Measurements from ENCODE around the gene PDK2. TPM values are rescaled to one million over a fixed set of nuclear protein-coding genes. Genes with fewer than 3 reads are reported as not detected.
A peak's percentile ranks its signal among the peaks of the same experiment; 100 is the strongest.

The PDK2 gene
- total and polyA plus RNA-seq, 7 donors: 50.3 to 213 (median 99.4) TPM

DNA sequence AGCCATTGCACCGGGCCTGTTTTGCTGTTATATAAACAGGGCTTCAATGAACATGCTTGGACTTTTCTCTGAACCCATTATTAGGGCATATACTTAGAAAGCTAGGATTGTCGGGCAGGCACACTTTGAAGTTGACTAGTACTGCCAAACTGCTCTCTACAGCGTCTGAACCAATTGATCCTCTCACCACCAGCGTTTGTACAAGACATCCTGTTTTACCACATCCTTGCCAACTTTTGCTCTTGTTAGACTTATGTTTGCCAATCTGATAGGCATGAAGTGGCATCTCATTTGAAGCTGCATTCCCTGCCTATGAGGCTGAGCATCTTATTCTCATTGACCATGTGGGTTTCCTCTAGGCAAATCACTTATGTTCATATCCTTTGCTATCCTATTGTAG, 62.7 kb downstream of the PDK2 start:
- Histone ChIP-seq H3K27ac (peak overlapping the region; percentile 13), H3K36me3 (ENCODE audit: insufficient read depth in 1 of 2, low read depth in 1 of 2) (no peaks in the 10 kb centered on the region), H3K27me3 (ENCODE audit: insufficient read depth in 3 of 3, low read length in 2 of 3) (no peaks in the 10 kb centered on the region), H3K4me3 (no peak overlapping the region), H3K9me3 (no peaks in the 10 kb centered on the region), H3K4me1 (peaks cover 42% of the 10 kb centered on the region)
- no peak for DNase-seq
- intact Hi-C loops (cut with DNase I): no loop called here
- no peak for ATAC-seq
- whole genome bisulfite sequencing, 3 donors: 30 to 59% (median 35%) methylated on average over 4 of the region's 4 CpGs
- TF ChIP-seq, protein P1, sequence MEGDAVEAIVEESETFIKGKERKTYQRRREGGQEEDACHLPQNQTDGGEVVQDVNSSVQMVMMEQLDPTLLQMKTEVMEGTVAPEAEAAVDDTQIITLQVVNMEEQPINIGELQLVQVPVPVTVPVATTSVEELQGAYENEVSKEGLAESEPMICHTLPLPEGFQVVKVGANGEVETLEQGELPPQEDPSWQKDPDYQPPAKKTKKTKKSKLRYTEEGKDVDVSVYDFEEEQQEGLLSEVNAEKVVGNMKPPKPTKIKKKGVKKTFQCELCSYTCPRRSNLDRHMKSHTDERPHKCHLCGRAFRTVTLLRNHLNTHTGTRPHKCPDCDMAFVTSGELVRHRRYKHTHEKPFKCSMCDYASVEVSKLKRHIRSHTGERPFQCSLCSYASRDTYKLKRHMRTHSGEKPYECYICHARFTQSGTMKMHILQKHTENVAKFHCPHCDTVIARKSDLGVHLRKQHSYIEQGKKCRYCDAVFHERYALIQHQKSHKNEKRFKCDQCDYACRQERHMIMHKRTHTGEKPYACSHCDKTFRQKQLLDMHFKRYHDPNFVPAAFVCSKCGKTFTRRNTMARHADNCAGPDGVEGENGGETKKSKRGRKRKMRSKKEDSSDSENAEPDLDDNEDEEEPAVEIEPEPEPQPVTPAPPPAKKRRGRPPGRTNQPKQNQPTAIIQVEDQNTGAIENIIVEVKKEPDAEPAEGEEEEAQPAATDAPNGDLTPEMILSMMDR (IDR thresholded peaks at IDR 0.05): no peak

DNA sequence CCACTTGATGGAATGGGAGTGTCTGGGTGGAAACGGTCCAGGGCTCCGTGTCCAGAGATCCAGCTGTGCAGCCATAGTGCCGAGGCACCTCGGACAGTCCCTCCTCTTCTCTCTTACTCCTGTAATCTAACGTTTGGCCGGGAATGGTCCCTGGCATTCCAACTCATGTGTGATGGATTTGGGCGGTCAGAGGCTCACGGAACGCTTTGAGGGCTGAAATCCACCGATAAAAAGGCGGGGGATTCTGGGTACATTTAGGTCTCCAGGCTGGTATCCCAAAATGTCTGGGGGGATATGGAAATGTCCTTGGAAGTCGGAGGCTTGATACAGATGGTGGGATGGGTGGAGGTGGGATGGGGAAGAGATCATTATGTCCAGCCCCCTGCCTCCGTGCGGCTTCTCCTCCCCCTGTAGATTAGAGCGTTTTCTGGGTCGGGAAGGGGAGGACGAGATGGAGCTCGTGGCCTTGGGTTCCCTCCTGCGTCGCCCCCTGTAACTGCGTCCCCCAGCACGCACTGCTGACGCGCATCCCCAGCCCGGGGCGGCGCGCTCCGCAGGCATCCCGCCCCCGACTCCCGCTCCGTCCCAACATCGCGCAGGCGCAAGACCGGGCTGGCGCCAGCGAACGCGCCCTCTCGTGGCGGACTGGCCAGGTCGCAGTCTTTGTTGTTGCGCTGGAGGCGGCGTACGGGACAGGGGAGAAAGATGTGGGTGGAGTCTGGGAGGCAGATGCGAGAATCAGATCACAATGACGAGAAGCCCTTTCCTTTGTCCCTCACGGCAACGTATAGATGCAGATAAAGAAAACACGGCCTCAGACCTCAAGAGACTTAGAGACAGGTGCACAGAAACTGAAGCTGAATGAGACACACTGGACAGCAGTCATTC, 66.1 kb downstream of the PDK2 start:
- TF ChIP-seq, protein P1 (IDR thresholded peaks at IDR 0.05): peak; percentile 91
- H3K9me3 ChIP-seq: no peaks in the 10 kb centered on the region
- H3K27ac ChIP-seq: peak overlapping the region; percentile 66
- ATAC-seq (peak; percentile 75 to 82 (median 78)), DNase-seq (peak; percentile 94 to 95)
- H3K4me3 ChIP-seq: peak overlapping the region; percentile 76
- no peaks in the 10 kb centered on the region for H3K36me3 ChIP-seq (ENCODE audit: insufficient read depth in 1 of 2, low read depth in 1 of 2)
- no peaks in the 10 kb centered on the region for H3K27me3 ChIP-seq (ENCODE audit: insufficient read depth in 3 of 3, low read length in 2 of 3)
- peaks cover 33% of the 10 kb centered on the region for H3K4me1 ChIP-seq
- WGBS, 3 donors: 1 to 2% (median 1%) methylated on average over 50 to 53 of the region's 53 CpGs
- intact Hi-C loops (cut with DNase I): loop anchor here in 1 of 2 donors (1.0 to 2.0 kb wide), 3 partner anchors 9 to 44 kb away; no protein-coding TSS in a partner anchor

Other genes with a start within 250 kb of the PDK2 start
- not detected for gene TAC4, start 247.3 kb upstream of the PDK2 start, total RNA-seq
- not detected for gene TAC4, start 247.3 kb upstream of the PDK2 start, polyA plus RNA-seq
- not detected for gene DLX4, start 126.2 kb upstream of the PDK2 start, total RNA-seq
- not detected for gene DLX4, start 126.2 kb upstream of the PDK2 start, polyA plus RNA-seq
- gene DLX3, start 100.1 kb upstream of the PDK2 start, total RNA-seq: not detected
- gene DLX3, start 100.1 kb upstream of the PDK2 start, polyA plus RNA-seq: under 1 TPM in 1 of 3 donors, not detected in 2; 0.03 TPM
- 10 to 100 TPM in 3 of 4 donors, 1 to 10 TPM in 1; 7.8 to 21.9 (median 15.0) TPM for gene ITGA3, start 39.2 kb upstream of the PDK2 start, total RNA-seq
- gene ITGA3, start 39.2 kb upstream of the PDK2 start, polyA plus RNA-seq: 10 to 100 TPM in 1 of 3 donors, 1 to 10 TPM in 2; 4.9 to 21.5 (median 5.6) TPM
- gene SAMD14, start 34.8 kb downstream of the PDK2 start, total RNA-seq: 1 to 10 TPM in 3 of 4 donors, under 1 TPM in 1; 0.55 to 2.7 (median 1.3) TPM
- gene SAMD14, start 34.8 kb downstream of the PDK2 start, polyA plus RNA-seq: 1 to 10 TPM in 1 of 3 donors, under 1 TPM in 2; 0.64 to 1.3 (median 0.98) TPM
- gene PPP1R9B, start 55.3 kb downstream of the PDK2 start, total RNA-seq: 10 to 100 TPM; 15.1 to 26.5 (median 18.4) TPM
- 10 to 100 TPM in 2 of 3 donors, 1 to 10 TPM in 1; 7.0 to 11.3 (median 11.0) TPM for gene PPP1R9B, start 55.3 kb downstream of the PDK2 start, polyA plus RNA-seq
- gene SGCA, start 70.7 kb downstream of the PDK2 start, total RNA-seq: 100 to 1,000 TPM; 245 to 291 (median 266) TPM
- 100 to 1,000 TPM; 120 to 254 (median 151) TPM for gene SGCA, start 70.7 kb downstream of the PDK2 start, polyA plus RNA-seq
- 10 to 100 TPM; 10.2 to 46.6 (median 18.7) TPM for gene COL1A1, start 106.3 kb downstream of the PDK2 start, total RNA-seq
- 1 to 10 TPM; 2.3 to 5.4 (median 3.3) TPM for gene COL1A1, start 106.3 kb downstream of the PDK2 start, polyA plus RNA-seq
- not detected for gene TMEM92, start 179.1 kb downstream of the PDK2 start, total RNA-seq
- gene TMEM92, start 179.1 kb downstream of the PDK2 start, polyA plus RNA-seq: under 1 TPM in 2 of 3 donors, not detected in 1; 0.01 to 0.07 TPM